Measurements from ENCODE around the gene GJA5.

The GJA5 gene

GRCh38 chr1:147785794-147786506, 25.5 kb upstream of the GJA5 start:
- WGBS, result 94% methylated on average over 6 of the region's 7 CpGs
- H3K27ac ChIP-seq (ENCODE audit: low read depth, low read length), result no peak overlapping the region
- H3K4me1 ChIP-seq (ENCODE audit: insufficient read depth, low read length), result peaks cover 7% of the 10 kb centered on the region
- H3K9ac ChIP-seq (ENCODE audit: low read depth, low read length), result no peak overlapping the region
- no peaks in the 10 kb centered on the region for H3K36me3 ChIP-seq (ENCODE audit: insufficient read depth, low read length)
- H3K27me3 ChIP-seq (ENCODE audit: insufficient read depth, low read length), result no peaks in the 10 kb centered on the region
- H3K4me3 ChIP-seq (ENCODE audit: low read length), result no peak overlapping the region
- H3K9me3 ChIP-seq (ENCODE audit: insufficient read depth, low read depth, low read length), result no peaks in the 10 kb centered on the region

- H3K27me3 ChIP-seq (ENCODE audit: insufficient read depth, low read length), result no peaks in the 10 kb centered on the region
- peaks cover 12% of the 10 kb centered on the region for H3K4me1 ChIP-seq (ENCODE audit: insufficient read depth, low read length)
- no peak overlapping the region for H3K4me3 ChIP-seq (ENCODE audit: low read length)
- H3K9me3 ChIP-seq (ENCODE audit: insufficient read depth, low read depth, low read length), result no peaks in the 10 kb centered on the region
- 89% methylated on average over 1 of the region's 1 CpG for WGBS
- no peak overlapping the region for H3K9ac ChIP-seq (ENCODE audit: low read depth, low read length)
- no peaks in the 10 kb centered on the region for H3K36me3 ChIP-seq (ENCODE audit: insufficient read depth, low read length)
- H3K27ac ChIP-seq (ENCODE audit: low read depth, low read length), result no peak overlapping the region
These were observed 24.5 kb upstream of the GJA5 start for GRCh38 chr1:147784941-147785340.

GRCh38 chr1:147781056-147781471, 20.7 kb upstream of the GJA5 start:
- H3K27me3 ChIP-seq (ENCODE audit: insufficient read depth, low read length), result no peaks in the 10 kb centered on the region
- peaks cover 12% of the 10 kb centered on the region for H3K4me1 ChIP-seq (ENCODE audit: insufficient read depth, low read length)
- 0 out of 2 replicates have a peak overlapping the region, but pooled peaks have one; percentile 4 for H3K27ac ChIP-seq (ENCODE audit: low read depth, low read length)
- no peaks in the 10 kb centered on the region for H3K36me3 ChIP-seq (ENCODE audit: insufficient read depth, low read length)
- no peaks in the 10 kb centered on the region for H3K9me3 ChIP-seq (ENCODE audit: insufficient read depth, low read depth, low read length)
- no peak overlapping the region for H3K4me3 ChIP-seq (ENCODE audit: low read length)
- WGBS, result 46% methylated on average over 3 of the region's 3 CpGs
- no peak overlapping the region for H3K9ac ChIP-seq (ENCODE audit: low read depth, low read length)

- no peaks in the 10 kb centered on the region for H3K9me3 ChIP-seq (ENCODE audit: insufficient read depth, low read depth, low read length)
- H3K9ac ChIP-seq (ENCODE audit: low read depth, low read length), result no peak overlapping the region
- H3K27me3 ChIP-seq (ENCODE audit: insufficient read depth, low read length), result no peaks in the 10 kb centered on the region
- no peak overlapping the region for H3K27ac ChIP-seq (ENCODE audit: low read depth, low read length)
- no peaks in the 10 kb centered on the region for H3K36me3 ChIP-seq (ENCODE audit: insufficient read depth, low read length)
- H3K4me3 ChIP-seq (ENCODE audit: low read length), result no peak overlapping the region
- WGBS, result 56% methylated on average over 5 of the region's 5 CpGs
- peaks cover 19% of the 10 kb centered on the region for H3K4me1 ChIP-seq (ENCODE audit: insufficient read depth, low read length)
These were observed 17.3 kb upstream of the GJA5 start for GRCh38 chr1:147777694-147778093.

- no peak overlapping the region for H3K27ac ChIP-seq (ENCODE audit: low read depth, low read length)
- H3K9ac ChIP-seq (ENCODE audit: low read depth, low read length), result peak overlapping the region; percentile 25; the same call in 1 of the 2 replicates
- H3K4me3 ChIP-seq (ENCODE audit: low read length), result peak overlapping the region; percentile 33
- WGBS, result 16% methylated on average over 9 of the region's 9 CpGs
- no peaks in the 10 kb centered on the region for H3K27me3 ChIP-seq (ENCODE audit: insufficient read depth, low read length)
- no peaks in the 10 kb centered on the region for H3K36me3 ChIP-seq (ENCODE audit: insufficient read depth, low read length)
- H3K9me3 ChIP-seq (ENCODE audit: insufficient read depth, low read depth, low read length), result no peaks in the 10 kb centered on the region
- peaks cover 12% of the 10 kb centered on the region; the same call in 1 of the 2 replicates for H3K4me1 ChIP-seq (ENCODE audit: insufficient read depth, low read length)
These were observed 12.9 kb upstream of the GJA5 start for GRCh38 chr1:147773215-147773715.

- 79% methylated on average over 4 of the region's 4 CpGs for WGBS
- H3K27me3 ChIP-seq (ENCODE audit: insufficient read depth, low read length), result no peaks in the 10 kb centered on the region
- H3K36me3 ChIP-seq (ENCODE audit: insufficient read depth, low read length), result no peaks in the 10 kb centered on the region
- no peak overlapping the region for H3K9ac ChIP-seq (ENCODE audit: low read depth, low read length)
- H3K4me1 ChIP-seq (ENCODE audit: insufficient read depth, low read length), result peaks cover 12% of the 10 kb centered on the region; the same call in 1 of the 2 replicates
- H3K4me3 ChIP-seq (ENCODE audit: low read length), result no peak overlapping the region
- no peaks in the 10 kb centered on the region for H3K9me3 ChIP-seq (ENCODE audit: insufficient read depth, low read depth, low read length)
- H3K27ac ChIP-seq (ENCODE audit: low read depth, low read length), result no peak overlapping the region
These were observed 12.2 kb upstream of the GJA5 start for GRCh38 chr1:147772570-147772969.

GRCh38 chr1:147771226-147772125, 11.1 kb upstream of the GJA5 start:
- Histone ChIP-seq H3K27ac (ENCODE audit: low read depth, low read length) (no peak overlapping the region), H3K9ac (ENCODE audit: low read depth, low read length) (no peak overlapping the region), H3K36me3 (ENCODE audit: insufficient read depth, low read length) (no peaks in the 10 kb centered on the region), H3K27me3 (ENCODE audit: insufficient read depth, low read length) (no peaks in the 10 kb centered on the region), H3K4me1 (ENCODE audit: insufficient read depth, low read length) (peaks cover 12% of the 10 kb centered on the region; the same call in 1 of the 2 replicates), H3K9me3 (ENCODE audit: insufficient read depth, low read depth, low read length) (no peaks in the 10 kb centered on the region), H3K4me3 (ENCODE audit: low read length) (no peak overlapping the region)
- WGBS, result 92% methylated on average over 10 of the region's 10 CpGs

- Histone ChIP-seq H3K9ac (ENCODE audit: low read depth, low read length) (no peak overlapping the region), H3K4me1 (ENCODE audit: insufficient read depth, low read length) (peaks cover 12% of the 10 kb centered on the region; the same call in 1 of the 2 replicates), H3K36me3 (ENCODE audit: insufficient read depth, low read length) (no peaks in the 10 kb centered on the region), H3K9me3 (ENCODE audit: insufficient read depth, low read depth, low read length) (no peaks in the 10 kb centered on the region), H3K27ac (ENCODE audit: low read depth, low read length) (no peak overlapping the region), H3K4me3 (ENCODE audit: low read length) (no peak overlapping the region), H3K27me3 (ENCODE audit: insufficient read depth, low read length) (no peaks in the 10 kb centered on the region)
- 98% methylated on average over 5 of the region's 5 CpGs for WGBS
These were observed 8.7 kb upstream of the GJA5 start for GRCh38 chr1:147769106-147769505.

GRCh38 chr1:147768582-147768981, 8.2 kb upstream of the GJA5 start:
- H3K27me3 ChIP-seq (ENCODE audit: insufficient read depth, low read length), result no peaks in the 10 kb centered on the region
- no peak overlapping the region for H3K27ac ChIP-seq (ENCODE audit: low read depth, low read length)
- no peak overlapping the region for H3K9ac ChIP-seq (ENCODE audit: low read depth, low read length)
- 100% methylated on average over 2 of the region's 2 CpGs for WGBS
- H3K4me1 ChIP-seq (ENCODE audit: insufficient read depth, low read length), result peaks cover 12% of the 10 kb centered on the region; the same call in 1 of the 2 replicates
- no peaks in the 10 kb centered on the region for H3K9me3 ChIP-seq (ENCODE audit: insufficient read depth, low read depth, low read length)
- H3K36me3 ChIP-seq (ENCODE audit: insufficient read depth, low read length), result no peaks in the 10 kb centered on the region
- H3K4me3 ChIP-seq (ENCODE audit: low read length), result no peak overlapping the region

- Histone ChIP-seq H3K4me3 (ENCODE audit: low read length) (no peak overlapping the region), H3K9ac (ENCODE audit: low read depth, low read length) (no peak overlapping the region), H3K36me3 (ENCODE audit: insufficient read depth, low read length) (no peaks in the 10 kb centered on the region), H3K9me3 (ENCODE audit: insufficient read depth, low read depth, low read length) (no peaks in the 10 kb centered on the region), H3K27me3 (ENCODE audit: insufficient read depth, low read length) (no peaks in the 10 kb centered on the region), H3K4me1 (ENCODE audit: insufficient read depth, low read length) (peaks cover 9% of the 10 kb centered on the region; the same call in 1 of the 2 replicates), H3K27ac (ENCODE audit: low read depth, low read length) (no peak overlapping the region)
- 85% methylated on average over 1 of the region's 1 CpG for WGBS
These were observed 7.7 kb upstream of the GJA5 start for GRCh38 chr1:147768101-147768500.

Measured in HUES64 (cell line).